Stimulated activated CD8-positive, alpha-beta memory T cell treated with anti-CD3 and anti-CD28 coated beads, Interleukin-15, amount 100 ng/mL, for 4 hours (primary cell): Measurements from ENCODE around the gene CCDC167.

Experiments
- DNase-seq, 2 donors: peaks; one replicate each; pipeline ENCODE4 v3.0.0-alpha.2; 2020; ENCODE audit warnings: low read depth in 2 of 2

Gene CCDC167

DNA sequence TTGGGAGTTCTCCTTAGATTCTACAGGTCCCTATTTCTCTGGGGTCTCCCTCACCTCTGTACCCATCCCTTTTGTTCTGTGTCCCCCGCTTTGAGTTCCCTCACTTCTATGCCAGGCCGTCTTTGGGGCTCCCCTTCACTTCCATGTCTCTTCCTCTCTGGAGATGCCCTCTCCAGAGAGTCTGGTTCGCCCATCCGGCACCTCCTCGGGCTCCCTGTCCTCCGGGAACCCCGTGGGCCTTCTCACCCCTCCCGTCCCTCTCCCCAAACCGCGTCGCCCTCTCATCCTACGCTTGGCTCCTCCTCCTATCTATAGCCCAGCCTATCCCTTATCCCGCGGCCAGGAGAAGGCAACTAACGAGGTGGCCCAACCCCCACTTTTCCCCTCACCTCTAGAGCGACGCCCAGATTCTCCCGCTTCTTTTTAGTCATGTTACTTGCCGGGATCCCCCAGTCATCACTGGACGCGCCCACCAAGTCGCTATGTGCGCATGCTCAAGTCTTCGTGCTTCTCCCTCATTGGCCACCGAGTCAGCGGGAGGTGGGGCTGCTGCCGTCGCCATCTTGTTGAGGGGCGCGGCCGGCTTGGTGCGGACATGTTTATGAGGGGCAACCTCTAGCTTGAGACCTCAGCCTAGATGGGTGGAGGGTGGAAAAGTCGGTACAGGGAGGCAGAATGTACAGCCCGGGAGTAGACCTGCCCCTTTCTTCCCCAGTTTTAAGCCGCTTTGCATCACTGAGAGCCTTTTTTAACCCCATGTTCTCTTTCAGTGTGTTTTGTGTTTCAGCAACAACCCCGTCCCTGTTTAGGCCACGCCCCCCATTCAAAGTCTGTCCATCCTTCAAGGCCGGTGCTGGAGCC is at the start of gene CCDC167:
CCDC167 (minus strand) TSS at position 461 of the 861 bp plus-strand sequence; CDS start at position 431, 30 bp downstream.
- DNase-seq: peak; percentile 91 to 96

- no peak for DNase-seq
Measured at GRCh38 chr6:37549154-37549553, 49.5 kb upstream of the CCDC167 start.

DNA sequence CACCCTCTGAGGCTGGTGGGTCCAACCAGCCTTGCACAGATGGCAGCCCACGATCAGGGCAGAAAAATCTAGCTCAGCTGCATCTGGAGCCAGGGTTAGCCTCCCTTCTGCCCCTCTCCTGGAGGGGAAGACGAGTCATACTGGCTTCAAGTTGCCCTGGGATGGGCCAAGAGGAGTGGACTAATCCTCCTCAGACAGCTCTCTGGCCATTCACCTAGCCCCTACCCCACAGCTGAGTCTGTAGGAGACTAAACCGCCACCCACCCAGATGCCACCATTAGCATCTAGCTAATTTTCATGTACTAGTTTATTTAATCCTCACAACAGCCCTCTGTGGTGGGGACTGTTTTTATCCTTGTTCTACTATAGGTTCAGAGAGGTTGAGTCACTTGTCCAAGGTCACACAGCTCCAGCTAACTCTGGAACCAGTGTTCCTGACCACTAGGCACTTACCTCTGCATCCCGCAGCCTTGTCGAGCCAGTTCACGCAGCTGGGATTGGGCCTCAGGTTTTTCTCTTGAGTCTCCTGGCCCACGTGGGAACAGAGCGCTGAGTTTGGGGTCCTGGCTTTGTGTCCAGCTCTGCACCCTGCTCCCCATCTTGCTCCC is 48.5 kb upstream of the CCDC167 start:
- DNase-seq: no peak

DNA sequence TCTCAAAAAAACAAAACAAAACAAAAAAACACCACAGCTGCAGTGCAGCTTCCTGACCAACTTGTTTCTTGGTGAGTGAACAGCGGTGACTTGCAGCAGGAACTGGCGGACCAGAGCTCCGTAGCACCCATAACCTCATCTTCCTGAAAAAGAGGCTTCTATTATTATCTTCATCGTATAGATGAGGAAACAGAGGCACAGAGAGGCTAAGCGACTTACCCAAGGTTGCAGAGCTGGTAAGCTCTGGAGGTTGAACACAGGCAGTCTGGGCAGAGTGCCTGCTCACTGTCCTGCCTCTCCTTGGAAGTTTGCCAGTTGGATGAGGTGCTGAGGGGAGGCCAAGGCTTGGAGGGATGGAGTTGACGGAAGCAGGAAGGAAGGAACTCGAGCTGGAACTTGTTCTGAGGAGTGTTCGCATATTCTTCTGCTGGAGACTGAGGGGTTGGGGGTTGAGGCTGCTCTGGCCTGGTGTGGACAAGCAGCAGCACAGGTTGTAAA is 47.9 kb upstream of the CCDC167 start:
- DNase-seq: no peak

- DNase-seq: no peak
Measured at GRCh38 chr6:37546141-37546871, 46.6 kb upstream of the CCDC167 start.

DNA sequence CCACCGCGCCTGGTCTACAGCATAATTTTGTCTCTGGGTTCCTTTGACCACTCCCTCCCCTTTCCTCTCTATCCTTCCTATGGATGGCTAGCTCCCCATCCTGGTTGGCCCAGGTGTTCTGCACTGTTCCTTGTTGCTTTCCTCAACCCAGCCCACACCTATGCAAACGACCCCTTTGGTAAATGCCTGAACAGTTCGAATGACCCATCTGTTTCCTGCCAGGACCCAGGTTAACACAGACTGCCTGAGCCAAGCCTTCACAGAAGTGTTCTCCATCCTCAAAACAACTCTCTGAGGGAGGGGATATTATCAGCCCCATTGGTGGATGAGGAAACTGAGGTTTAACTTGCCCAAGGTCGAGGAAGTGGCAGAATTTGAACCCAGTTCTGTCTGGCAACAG is 44.8 kb upstream of the CCDC167 start:
- no peak for DNase-seq

GRCh38 chr6:37543361-37543760 is 43.7 kb upstream of the CCDC167 start:
- no peak for DNase-seq

GRCh38 chr6:37541346-37541745 is 41.7 kb upstream of the CCDC167 start:
- DNase-seq: no peak

- DNase-seq: no peak
Measured at GRCh38 chr6:37540390-37540789, 40.7 kb upstream of the CCDC167 start.

DNA sequence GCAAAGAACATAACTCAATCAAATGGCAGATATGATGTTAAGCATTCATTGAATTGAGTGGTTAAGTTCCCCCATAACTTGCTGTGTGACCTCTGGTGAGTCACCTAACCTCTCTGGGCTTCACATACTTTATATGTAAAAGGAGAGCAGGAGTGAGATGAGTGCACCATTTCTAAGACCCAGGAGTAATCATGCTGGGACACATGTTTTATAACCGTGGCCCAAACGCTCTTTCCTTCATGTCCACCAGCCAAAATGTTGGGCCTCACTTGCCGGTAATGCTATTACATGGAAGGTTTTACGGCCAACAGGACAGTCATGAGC is 40.3 kb upstream of the CCDC167 start:
- DNase-seq: no peak

DNA sequence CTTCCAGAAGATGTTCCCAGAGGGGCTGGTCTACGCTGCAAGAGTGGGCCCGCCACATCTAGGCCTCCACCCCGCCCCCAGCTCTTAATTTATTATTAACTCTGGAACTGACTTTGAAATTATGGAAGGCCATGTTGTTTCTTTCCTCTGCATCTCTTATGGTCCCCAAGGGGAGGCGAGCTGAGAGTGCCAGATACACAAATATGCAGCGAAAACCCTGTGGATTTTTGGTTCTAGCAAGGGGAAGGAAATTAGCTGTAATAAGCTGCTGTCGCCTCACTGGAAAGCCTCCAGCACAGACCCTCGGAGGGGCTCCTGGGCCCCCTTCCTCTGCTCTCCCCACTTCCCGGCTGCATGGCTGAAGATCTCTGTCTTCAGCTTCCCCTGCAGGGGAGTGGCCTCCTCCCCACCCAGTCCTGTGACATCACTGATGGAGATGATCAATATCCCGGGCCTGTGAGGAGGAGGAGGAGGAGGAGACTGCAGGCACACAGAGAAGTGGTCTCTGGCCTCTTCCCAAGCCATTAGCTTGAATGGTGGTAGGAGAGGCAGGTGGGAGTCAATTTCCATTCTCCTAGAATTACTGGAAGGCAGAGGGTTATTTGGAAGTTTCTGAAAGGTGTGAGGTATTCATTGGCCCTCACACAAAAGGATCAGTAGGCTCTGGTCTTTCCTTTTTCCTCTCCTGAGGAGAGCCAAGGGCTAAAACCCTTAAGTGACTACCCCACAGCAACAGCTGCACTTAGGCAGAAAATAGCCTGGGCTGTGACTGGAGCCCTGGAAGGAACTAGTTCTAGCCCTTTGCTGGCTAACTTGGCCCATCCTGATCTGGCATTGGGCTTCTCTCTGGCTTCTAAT is 39.7 kb upstream of the CCDC167 start:
- no peak for DNase-seq

DNA sequence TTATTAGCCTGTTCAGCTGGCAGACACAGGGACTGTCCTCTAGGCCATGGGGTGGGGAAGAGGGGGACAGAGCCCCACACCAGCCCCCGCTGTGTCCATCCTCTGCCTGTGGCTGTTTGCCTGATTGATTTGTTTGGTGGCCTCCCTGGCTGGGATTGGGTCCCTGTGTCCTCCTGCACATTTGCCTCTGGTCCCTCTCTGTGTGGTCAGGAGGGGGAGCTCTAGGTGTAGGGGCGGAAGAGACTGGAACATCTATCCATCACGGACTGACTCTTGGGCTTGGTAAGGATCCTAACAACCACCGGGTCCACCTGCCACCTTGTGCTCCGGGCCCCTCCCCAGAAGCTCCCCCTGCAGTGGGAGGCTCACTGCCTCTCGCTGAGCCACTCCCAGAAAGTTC is 38.4 kb upstream of the CCDC167 start:
- DNase-seq: no peak

- DNase-seq: no peak
Measured at GRCh38 chr6:37537548-37537947, 37.9 kb upstream of the CCDC167 start.

GRCh38 chr6:37536491-37537190 is 36.9 kb upstream of the CCDC167 start:
- DNase-seq: no peak

DNA sequence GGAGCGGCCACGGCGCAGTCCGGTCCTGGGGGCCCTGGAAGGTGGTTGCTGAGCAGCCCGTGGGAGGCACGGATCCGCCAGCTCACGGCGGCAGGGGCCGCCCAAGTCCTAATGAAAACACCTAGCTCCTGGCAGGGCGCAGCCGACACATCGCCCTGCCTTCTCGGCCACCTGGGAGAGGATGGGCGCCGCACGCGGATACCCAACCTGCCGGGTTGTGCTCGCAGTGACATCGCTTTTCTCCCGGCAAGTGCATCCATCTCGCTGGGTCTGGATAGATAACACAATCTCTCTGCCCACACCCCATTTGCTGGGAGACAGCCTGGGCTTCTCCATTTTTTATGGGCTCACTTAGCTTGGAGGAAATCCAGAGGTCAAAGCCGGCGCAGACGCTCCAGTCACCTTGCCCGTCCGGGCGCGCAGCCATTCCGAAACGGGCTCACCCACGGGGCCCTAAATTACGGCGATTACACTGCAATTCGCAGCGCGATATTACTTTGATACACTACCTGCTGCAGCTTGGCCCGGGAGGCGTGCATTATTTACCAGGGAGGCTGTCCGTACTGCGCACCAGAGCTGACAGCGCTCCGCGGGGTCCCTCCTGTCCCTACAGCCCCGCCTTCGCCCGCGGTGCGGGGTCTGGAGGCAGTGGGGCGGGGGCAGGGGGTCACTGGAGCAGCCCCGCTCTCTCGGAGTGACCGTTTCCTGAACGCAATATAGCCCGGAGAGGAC is 36.2 kb upstream of the CCDC167 start:
- no peak for DNase-seq

DNA sequence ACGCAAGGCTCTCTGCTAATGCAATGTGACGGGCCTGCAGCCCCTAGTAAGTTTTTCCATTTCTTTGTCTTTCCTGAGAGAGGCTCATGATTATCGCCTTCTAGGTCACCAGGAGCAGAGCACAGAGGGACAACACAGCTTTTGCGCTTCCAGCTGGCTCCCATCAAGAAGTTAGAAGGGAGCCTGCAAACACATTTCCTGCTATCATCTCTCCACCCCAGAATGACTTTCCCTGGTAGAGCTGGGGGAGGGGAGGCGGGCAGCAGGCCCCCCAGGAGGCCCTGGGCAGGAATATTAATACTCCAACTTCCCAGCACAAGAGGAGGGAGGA is 35.7 kb upstream of the CCDC167 start:
- DNase-seq: no peak

DNA sequence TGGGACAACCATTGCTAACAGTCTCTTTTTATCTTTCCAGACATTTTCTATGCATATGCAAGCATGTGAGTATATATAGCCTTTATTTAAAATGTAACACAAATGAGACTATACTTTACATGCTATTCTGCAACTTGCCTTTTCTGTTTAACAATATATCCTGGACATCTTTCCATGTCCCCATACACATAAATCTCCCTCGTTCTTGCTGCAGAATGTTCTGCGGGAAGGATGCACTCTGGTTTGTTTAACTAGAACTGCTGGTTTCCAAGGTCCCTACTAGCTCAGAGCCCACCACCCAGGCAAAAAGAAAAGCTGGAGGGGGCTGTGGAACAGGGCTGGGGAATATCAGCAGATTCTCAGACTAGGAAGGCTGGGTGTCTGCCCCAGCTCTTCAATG is 35.2 kb upstream of the CCDC167 start:
- no peak for DNase-seq

DNA sequence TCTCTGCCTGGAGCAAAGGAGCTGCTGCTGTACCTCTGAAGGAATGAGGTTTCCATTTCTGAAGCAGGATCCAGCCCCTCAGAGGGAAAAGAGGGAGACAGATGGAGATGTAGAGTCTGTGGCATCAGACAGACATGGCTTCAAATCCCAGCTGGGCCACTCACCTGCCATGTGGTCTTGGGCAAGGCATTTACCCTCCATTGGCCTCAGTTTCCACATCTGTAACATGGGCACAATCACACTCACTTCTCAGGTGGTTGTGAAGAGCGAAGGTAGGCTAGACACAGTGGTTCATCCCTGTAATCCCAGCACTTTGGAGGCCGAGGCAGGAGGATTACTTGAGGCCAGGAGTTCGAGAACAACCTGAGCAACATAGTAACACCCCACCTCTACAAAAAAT is 32.4 kb upstream of the CCDC167 start:
- no peak for DNase-seq

DNA sequence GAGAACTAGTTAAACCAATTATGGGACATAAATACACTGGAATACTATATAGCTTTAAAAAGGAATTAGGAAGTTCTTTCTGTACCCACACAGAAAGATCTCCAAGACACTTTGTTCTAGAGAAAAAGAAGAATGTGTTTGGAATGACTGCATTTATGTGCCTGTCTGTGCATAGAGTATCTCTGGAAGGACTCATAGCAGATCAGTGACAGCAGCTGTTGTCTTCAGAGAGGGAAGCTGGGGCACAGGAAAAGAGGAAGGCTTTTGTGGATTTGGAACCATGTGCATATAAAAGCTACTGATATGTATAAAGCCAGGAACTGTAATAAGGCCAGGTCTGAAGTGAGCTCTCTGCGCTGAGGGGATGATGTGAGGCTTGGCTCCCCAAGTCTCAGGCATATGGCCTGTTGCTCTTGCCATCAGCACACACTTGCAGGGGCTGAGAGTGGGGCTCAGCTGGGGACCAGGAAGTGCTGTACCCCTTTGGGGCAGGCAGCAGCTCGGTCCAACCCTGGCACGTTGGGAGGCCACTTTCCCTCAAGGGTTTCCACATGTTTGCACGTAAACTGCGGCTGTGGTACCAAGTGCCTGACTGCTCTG is 31.8 kb upstream of the CCDC167 start:
- DNase-seq: no peak

DNA sequence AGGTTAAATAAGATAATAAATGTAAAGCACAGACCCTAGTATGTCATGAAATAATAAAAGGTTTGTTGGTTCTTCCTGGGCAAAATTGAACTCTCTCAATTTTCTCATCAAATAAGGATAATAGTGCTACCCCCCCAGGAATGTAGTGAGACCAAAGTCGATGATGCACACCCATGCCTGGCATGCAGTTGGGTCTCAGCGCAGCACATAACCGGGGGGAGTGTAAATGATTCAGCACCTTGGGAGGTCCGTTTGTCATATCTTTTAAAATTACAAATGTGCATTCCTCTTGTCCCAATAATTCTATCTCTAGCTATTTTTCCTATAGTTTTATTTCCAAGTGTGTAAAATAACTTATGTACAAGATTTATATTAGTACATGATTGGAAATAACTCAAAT is 31.3 kb upstream of the CCDC167 start:
- DNase-seq: no peak
